OCI-LY3 (cell line): Measurements from ENCODE around the gene GAB1.
A peak's percentile ranks its signal among the peaks of the same experiment; 100 is the strongest.

Experiments
- H2AFZ ChIP-seq: fragments of 200-600, 300-600 bp; shearing (Covaris generic); 2 replicates; pipeline ENCODE4 v1.6.0; 2014; ENCODE audit warnings: antibody characterized with exemption, low read depth, low read length
- H3K27ac ChIP-seq: fragments of 200-600, 300-600 bp; sonication (generic); 2 replicates; pipeline ENCODE4 v1.5.1; 2014; ENCODE audit warnings: mild to moderate bottlenecking, low read length, moderate library complexity, mixed read lengths
- H3K27me3 ChIP-seq: fragments of 200-600, 300-600 bp; sonication (generic); 2 replicates; pipeline ENCODE4 v1.6.1; 2014; ENCODE audit warnings: low read depth, low read length, mixed read lengths
- H3K36me3 ChIP-seq: fragments of 200-600, 300-600 bp; sonication (generic); replicated peaks from 2 replicates; pipeline ENCODE3; 2014; ENCODE audit warnings: low read depth, low read length, mixed read lengths
- H3K4me1 ChIP-seq: fragments of 300-600, 200-600 bp; sonication (generic); 2 replicates; pipeline ENCODE4 v1.6.1; 2014; ENCODE audit warnings: low read length, mixed read lengths
- H3K4me2 ChIP-seq: fragments of 200-600, 300-600 bp; sonication (generic); 2 replicates; pipeline ENCODE4 v1.6.1; 2014; ENCODE audit warnings: low read length, mixed read lengths
- H3K4me3 ChIP-seq: fragments of 300-600, 200-600 bp; sonication (generic); 2 replicates; pipeline ENCODE4 v1.5.1; 2014; ENCODE audit warnings: antibody characterized with exemption, mild to moderate bottlenecking, low read length, moderate library complexity
- H3K79me2 ChIP-seq: fragments of 300-600, 200-600 bp; shearing (Covaris generic); 2 replicates; pipeline ENCODE4 v1.6.1; 2014; ENCODE audit warnings: mild to moderate bottlenecking, low read length, mixed read lengths
- H3K9ac ChIP-seq: fragments of 300-600, 200-600 bp; shearing (Covaris generic); 2 replicates; pipeline ENCODE4 v1.6.0; 2014; ENCODE audit warnings: mild to moderate bottlenecking, low read length, moderate library complexity
- H3K9me3 ChIP-seq: fragments of 200-600, 300-600 bp; shearing (Covaris generic); 2 replicates; pipeline ENCODE4 v1.6.1; 2014; ENCODE audit warnings: low read length, mixed read lengths; ENCODE audit not compliant: insufficient read depth
- H4K20me1 ChIP-seq: fragments of 200-600, 300-600 bp; sonication (generic); 2 replicates; pipeline ENCODE4 v1.6.1; 2016; ENCODE audit warnings: low read length, mixed read lengths; ENCODE audit not compliant: insufficient read depth
- CTCF ChIP-seq: fragments of 200-600, 300-600 bp; sonication (generic); IDR thresholded peaks from 2 replicates; pipeline ENCODE4 v1.5.1; 2014; ENCODE audit warnings: antibody characterized with exemption, low read length, low read depth
- EZH2phosphoT487 ChIP-seq: fragments of 200-600 bp; shearing (Covaris generic); IDR thresholded peaks from 2 replicates; pipeline ENCODE4 v1.6.1; 2018; ENCODE audit warnings: antibody characterized with exemption, mixed run types, low read depth

The GAB1 gene

GRCh38 chr4:143336781-143337599 lies at the start of gene GAB1:
Gene GAB1, plus strand, starts transcription at chr4:143336876. Its CDS starts 313 bp downstream, at chr4:143337189.
- H4K20me1 ChIP-seq, result peaks cover 26% of the 10 kb centered on the region
- H3K36me3 ChIP-seq, result peaks cover 6% of the 10 kb centered on the region
- H3K4me1 ChIP-seq, result peaks cover 24% of the 10 kb centered on the region
- H3K4me2 ChIP-seq, result peak within 1 kb of the TSS; percentile 88
- H3K27ac ChIP-seq, result peak within 1 kb of the TSS; percentile 71
- peak within 1 kb of the TSS; percentile 78 for H3K4me3 ChIP-seq
- H2AFZ ChIP-seq, result peak within 1 kb of the TSS; percentile 77
- H3K9me3 ChIP-seq, result no peaks in the 10 kb centered on the region
- no peaks in the 10 kb centered on the region; the same call in 1 of the 2 replicates for H3K79me2 ChIP-seq
- H3K27me3 ChIP-seq, result no peaks in the 10 kb centered on the region
- peak; percentile 21; the same call in 1 of the 2 replicates for TF ChIP-seq CTCF
- TF ChIP-seq EZH2phosphoT487, result no peak
- H3K9ac ChIP-seq, result peak within 1 kb of the TSS; percentile 84

GRCh38 chr4:143287572-143287923 lies 49.1 kb upstream of the GAB1 start:
- H4K20me1 ChIP-seq, result no peaks in the 10 kb centered on the region
- peaks cover 7% of the 10 kb centered on the region for H3K4me1 ChIP-seq
- no peaks in the 10 kb centered on the region for H3K79me2 ChIP-seq
- no peak overlapping the region for H2AFZ ChIP-seq
- no peak overlapping the region for H3K4me2 ChIP-seq
- no peaks in the 10 kb centered on the region for H3K9me3 ChIP-seq
- H3K36me3 ChIP-seq, result no peaks in the 10 kb centered on the region
- no peaks in the 10 kb centered on the region for H3K27me3 ChIP-seq
- H3K27ac ChIP-seq, result no peak overlapping the region
- no peak overlapping the region for H3K9ac ChIP-seq
- TF ChIP-seq CTCF, result peak; percentile 23; the same call in 1 of the 2 replicates
- TF ChIP-seq EZH2phosphoT487, result no peak
- H3K4me3 ChIP-seq, result no peak overlapping the region

- Histone ChIP-seq H3K79me2 (no peaks in the 10 kb centered on the region), H3K4me1 (peaks cover 7% of the 10 kb centered on the region), H3K9me3 (no peaks in the 10 kb centered on the region), H2AFZ (no peak overlapping the region), H3K4me2 (no peak overlapping the region), H3K27me3 (no peaks in the 10 kb centered on the region), H3K9ac (no peak overlapping the region), H3K27ac (no peak overlapping the region), H3K36me3 (no peaks in the 10 kb centered on the region), H4K20me1 (no peaks in the 10 kb centered on the region), H3K4me3 (no peak overlapping the region)
- TF ChIP-seq EZH2phosphoT487 (no peak), CTCF (no peak)
Observed at GRCh38 chr4:143288171-143288570, 48.5 kb upstream of the GAB1 start.

GRCh38 chr4:143289370-143289769 lies 47.3 kb upstream of the GAB1 start:
- Histone ChIP-seq H3K9me3 (no peaks in the 10 kb centered on the region), H3K4me2 (no peak overlapping the region), H2AFZ (no peak overlapping the region), H3K36me3 (no peaks in the 10 kb centered on the region), H4K20me1 (no peaks in the 10 kb centered on the region), H3K27me3 (no peaks in the 10 kb centered on the region), H3K9ac (no peak overlapping the region), H3K4me1 (peaks cover 7% of the 10 kb centered on the region), H3K79me2 (no peaks in the 10 kb centered on the region), H3K4me3 (no peak overlapping the region), H3K27ac (no peak overlapping the region)
- TF ChIP-seq EZH2phosphoT487, result no peak
- TF ChIP-seq CTCF, result no peak
